NCI-H345 treated with DMSO at 0.1 percent for 48 hours (cell line): ENCODE measurements around the gene NPSR1.
"Not testable (repeated sequence)": the region's sequence is repeated elsewhere in the genome, so short reads cannot be mapped to it uniquely, and the experiment has no call there.

Source experiments
- DNase-seq: peaks from one replicate; lab custom pipeline; 2025; ENCODE audit not compliant: unreplicated experiment; lab: John Stamatoyannopoulos, UW

Gene NPSR1

GRCh38 chr7:34756691-34757090, 98.7 kb downstream of the NPSR1 start:
- DNase-seq, result peak; percentile 50

- DNase-seq, result no peak
Measured at GRCh38 chr7:34757570-34758110, 99.6 kb downstream of the NPSR1 start.

- DNase-seq, result no peak
Measured at GRCh38 chr7:34758111-34758601, 100.1 kb downstream of the NPSR1 start.

GRCh38 chr7:34759477-34760125, 101.6 kb downstream of the NPSR1 start:
- peak; percentile 42 for DNase-seq

GRCh38 chr7:34760271-34760670, 102.3 kb downstream of the NPSR1 start:
- DNase-seq, result no peak

- no peak for DNase-seq
Measured at GRCh38 chr7:34761206-34761605, 103.2 kb downstream of the NPSR1 start.

- no peak for DNase-seq
Measured at GRCh38 chr7:34761627-34762026, 103.6 kb downstream of the NPSR1 start.

- DNase-seq, result no peak
Measured at GRCh38 chr7:34762764-34763163, 104.7 kb downstream of the NPSR1 start.

- no peak for DNase-seq
Measured at GRCh38 chr7:34772296-34772938, 114.4 kb downstream of the NPSR1 start.

GRCh38 chr7:34776748-34777358, 118.8 kb downstream of the NPSR1 start:
- no peak for DNase-seq

GRCh38 chr7:34780546-34780945, 122.5 kb downstream of the NPSR1 start:
- no peak for DNase-seq

- DNase-seq, result no peak
Measured at GRCh38 chr7:34787586-34787985, 129.6 kb downstream of the NPSR1 start.

GRCh38 chr7:34806831-34807230, 148.8 kb downstream of the NPSR1 start:
- no peak for DNase-seq

GRCh38 chr7:34807548-34808340, 149.7 kb downstream of the NPSR1 start:
- no peak for DNase-seq

- not testable (repeated sequence) for DNase-seq
Measured at GRCh38 chr7:34814203-34814842, 156.3 kb downstream of the NPSR1 start.

- no peak for DNase-seq
Measured at GRCh38 chr7:34821932-34822558, 164.0 kb downstream of the NPSR1 start.

GRCh38 chr7:34823650-34824258, 165.7 kb downstream of the NPSR1 start:
- DNase-seq, result peak; percentile 28

GRCh38 chr7:34825221-34825620, 167.2 kb downstream of the NPSR1 start:
- no peak for DNase-seq

- DNase-seq, result no peak
Measured at GRCh38 chr7:34830390-34830789, 172.4 kb downstream of the NPSR1 start.

GRCh38 chr7:34831436-34831835, 173.4 kb downstream of the NPSR1 start:
- DNase-seq, result no peak
